HEK293 (cell line): ENCODE results near the gene SPTAN1.

Experiments
- CTCF ChIA-PET: fragments of 350-600 bp; formaldehyde crosslinking; extraction: SDS; loops from one replicate; lab custom pipeline; 2021; ENCODE audit warnings: antibody characterized with exemption; lab: Yijun Ruan, JAX
- POLR2A ChIA-PET: fragments of 300-600 bp; formaldehyde crosslinking; extraction: SDS; loops from one replicate; lab custom pipeline; 2020; ENCODE audit warnings: antibody characterized with exemption, inconsistent platforms; lab: Yijun Ruan, JAX
- H3K27ac ChIP-seq: fragments of 200-500 bp; sonication (Bioruptor generic); 2 replicates; pipeline ENCODE4 v1.5.1; 2014; ENCODE audit warnings: low read depth, low read length, control low read depth, inconsistent platforms; ENCODE audit errors: extremely low read depth
- H3K36me3 ChIP-seq, 2 experiments: fragments of 200-500 bp in 1 of 2; sonication (Bioruptor generic) in 1 of 2; 1 replicate in 1 of 2; 2 replicates in 1 of 2; pipeline ENCODE4 v1.5.1; 2014 to 2017; ENCODE audit warnings: inconsistent platforms in 2 of 2, low read length in 2 of 2; ENCODE audit not compliant: control insufficient read depth in 2 of 2, insufficient read depth in 1 of 2
- H3K4me1 ChIP-seq: fragments of 200-500 bp; sonication (Bioruptor generic); 2 replicates; pipeline ENCODE4 v1.5.1; 2014; ENCODE audit warnings: mild to moderate bottlenecking, low read length, inconsistent platforms; ENCODE audit not compliant: control insufficient read depth, insufficient read depth
- H3K4me3 ChIP-seq: 2 replicates; pipeline ENCODE4 v1.5.1; 2011; ENCODE audit warnings: low read depth, mild to moderate bottlenecking, control low read depth, low read length, moderate library complexity
- H3K9me3 ChIP-seq: fragments of 200-500 bp; sonication (Bioruptor generic); 2 replicates; pipeline ENCODE4 v1.5.1; 2014; ENCODE audit warnings: low read depth, low read length, inconsistent platforms; ENCODE audit not compliant: control insufficient read depth, insufficient read depth
- BCL11A ChIP-seq: fragments of 450-650 bp; formaldehyde crosslinking; IDR thresholded peaks from 2 replicates; pipeline ENCODE4 v1.5.1; 2016; ENCODE audit warnings: low read depth, missing biosample characterization, missing genetic modification characterization
- INSM2 ChIP-seq: fragments of 450-650 bp; formaldehyde crosslinking; IDR thresholded peaks from 2 replicates; pipeline ENCODE4 v1.5.1; 2016; ENCODE audit warnings: missing biosample characterization, missing genetic modification characterization
- KLF9 ChIP-seq: fragments of 450-650 bp; formaldehyde crosslinking; IDR thresholded peaks from 2 replicates; pipeline ENCODE4 v1.5.1; 2016; ENCODE audit warnings: missing biosample characterization, missing genetic modification characterization, low read depth
- PRDM10 ChIP-seq: fragments of 450-650 bp; formaldehyde crosslinking; IDR thresholded peaks from 2 replicates; pipeline ENCODE4 v1.5.1; 2016; ENCODE audit warnings: missing biosample characterization, missing genetic modification characterization
- SP7 ChIP-seq: fragments of 450-650 bp; formaldehyde crosslinking; IDR thresholded peaks from 2 replicates; pipeline ENCODE4 v1.5.1; 2016; ENCODE audit warnings: missing biosample characterization, missing genetic modification characterization
- TCF7L2 ChIP-seq: IDR thresholded peaks from 2 replicates; pipeline ENCODE4 v1.6.1; 2011; ENCODE audit warnings: low read depth, mild to moderate bottlenecking, inconsistent platforms, low read length, moderate library complexity, borderline replicate concordance
- ZEB2 ChIP-seq: fragments of 450-650 bp; formaldehyde crosslinking; IDR thresholded peaks from 2 replicates; pipeline ENCODE4 v1.5.1; 2016; ENCODE audit warnings: missing biosample characterization, missing genetic modification characterization
- ZIC2 ChIP-seq: fragments of 450-650 bp; formaldehyde crosslinking; IDR thresholded peaks from 2 replicates; pipeline ENCODE4 v1.5.1; 2016; ENCODE audit warnings: missing biosample characterization, missing genetic modification characterization
- ZNF114 ChIP-seq: fragments of 450-650 bp; formaldehyde crosslinking; IDR thresholded peaks from 2 replicates; pipeline ENCODE4 v1.5.0; 2017; ENCODE audit warnings: missing biosample characterization, missing genetic modification characterization
- ZNF138 ChIP-seq: fragments of 450-650 bp; formaldehyde crosslinking; IDR thresholded peaks from 2 replicates; pipeline ENCODE4 v1.5.1; 2016; ENCODE audit warnings: missing biosample characterization, missing genetic modification characterization, borderline replicate concordance
- ZNF157 ChIP-seq: fragments of 450-650 bp; formaldehyde crosslinking; IDR thresholded peaks from 2 replicates; pipeline ENCODE4 v1.5.1; 2016; ENCODE audit warnings: missing biosample characterization, missing genetic modification characterization
- ZNF2 ChIP-seq: fragments of 450-650 bp; formaldehyde crosslinking; IDR thresholded peaks from 2 replicates; pipeline ENCODE4 v1.5.1; 2016; ENCODE audit warnings: missing biosample characterization, missing genetic modification characterization
- ZNF26 ChIP-seq: fragments of 450-650 bp; formaldehyde crosslinking; IDR thresholded peaks from 2 replicates; pipeline ENCODE4 v1.5.1; 2016; ENCODE audit warnings: missing biosample characterization, missing genetic modification characterization
- ZNF324 ChIP-seq: fragments of 450-650 bp; formaldehyde crosslinking; IDR thresholded peaks from 2 replicates; pipeline ENCODE4 v1.5.1; 2016; ENCODE audit warnings: missing biosample characterization, missing genetic modification characterization
- ZNF354C ChIP-seq: fragments of 450-650 bp; formaldehyde crosslinking; IDR thresholded peaks from 2 replicates; pipeline ENCODE4 v1.5.1; 2016; ENCODE audit warnings: missing biosample characterization, missing genetic modification characterization, low read depth, borderline replicate concordance
- ZNF366 ChIP-seq: fragments of 450-650 bp; formaldehyde crosslinking; conservative IDR thresholded peaks from 2 replicates; pipeline ENCODE4 v1.5.1; 2016; ENCODE audit warnings: missing biosample characterization, missing genetic modification characterization
- ZNF37A ChIP-seq: fragments of 450-650 bp; IDR thresholded peaks from 2 replicates; pipeline ENCODE4 v1.5.1; 2018; ENCODE audit warnings: missing biosample characterization, missing genetic modification characterization
- ZNF398 ChIP-seq: fragments of 450-650 bp; formaldehyde crosslinking; IDR thresholded peaks from 2 replicates; pipeline ENCODE4 v1.5.1; 2017; ENCODE audit warnings: missing biosample characterization, missing genetic modification characterization
- ZNF514 ChIP-seq: fragments of 450-650 bp; formaldehyde crosslinking; IDR thresholded peaks from 2 replicates; pipeline ENCODE4 v1.5.1; 2016; ENCODE audit warnings: missing biosample characterization, missing genetic modification characterization
- ZNF571 ChIP-seq: fragments of 450-650 bp; formaldehyde crosslinking; IDR thresholded peaks from 2 replicates; pipeline ENCODE4 v1.5.0; 2017; ENCODE audit warnings: missing biosample characterization, missing genetic modification characterization
- ZNF580 ChIP-seq: fragments of 450-650 bp; formaldehyde crosslinking; IDR thresholded peaks from 2 replicates; pipeline ENCODE4 v1.5.1; 2016; ENCODE audit warnings: missing biosample characterization, missing genetic modification characterization
- ZNF610 ChIP-seq: fragments of 450-650 bp; formaldehyde crosslinking; IDR thresholded peaks from 2 replicates; pipeline ENCODE4 v1.5.1; 2016; ENCODE audit warnings: missing biosample characterization, missing genetic modification characterization, borderline replicate concordance
- ZNF645 ChIP-seq: fragments of 450-650 bp; formaldehyde crosslinking; IDR thresholded peaks from 2 replicates; pipeline ENCODE4; 2016; ENCODE audit warnings: missing biosample characterization, missing genetic modification characterization
- ZNF654 ChIP-seq: fragments of 450-650 bp; formaldehyde crosslinking; IDR thresholded peaks from 2 replicates; pipeline ENCODE4 v1.5.1; 2016; ENCODE audit warnings: low read depth, missing biosample characterization, missing genetic modification characterization
- ZNF791 ChIP-seq: fragments of 450-650 bp; formaldehyde crosslinking; IDR thresholded peaks from 2 replicates; pipeline ENCODE4 v1.5.1; 2016; ENCODE audit warnings: missing biosample characterization, missing genetic modification characterization

Gene SPTAN1

GRCh38 chr9:128552744-128553440 is 505 bp downstream of the SPTAN1 start (continued):
- TF ChIP-seq ZNF645 (tag by site-specific recombination): no peak
- TF ChIP-seq PRDM10: 0 out of 2 replicates have a peak, but pooled peaks have one; percentile 24
- TF ChIP-seq ZNF114 (tag by site-specific recombination): no peak
- TF ChIP-seq ZNF366 (tag by site-specific recombination): no peak
- TF ChIP-seq SP7 (tag by site-specific recombination): 0 out of 2 replicates have a peak, but pooled peaks have one; percentile 11
- TF ChIP-seq TCF7L2: no peak
- TF ChIP-seq ZNF791: no peak
- no peak for TF ChIP-seq ZNF610 (tag by site-specific recombination)
- TF ChIP-seq KLF9 (tag by site-specific recombination): peak; percentile 56
- TF ChIP-seq ZNF157: no peak
- TF ChIP-seq ZNF654 (tag by site-specific recombination): no peak
- TF ChIP-seq ZNF26 (tag by site-specific recombination): no peak
- TF ChIP-seq ZNF354C: no peak
- TF ChIP-seq BCL11A (tag by site-specific recombination): no peak
- TF ChIP-seq ZNF580 (tag by site-specific recombination): no peak
- no peak for TF ChIP-seq ZNF571 (tag by site-specific recombination)
- no peak for TF ChIP-seq ZNF2 (tag by site-specific recombination)
- TF ChIP-seq ZNF138 (tag by site-specific recombination): no peak
- no peak for TF ChIP-seq ZNF324
- TF ChIP-seq ZIC2 (tag by site-specific recombination): no peak
- TF ChIP-seq ZNF37A (tag by site-specific recombination): no peak
- TF ChIP-seq ZNF514 (tag by site-specific recombination): no peak

- Histone ChIP-seq H3K27ac (no peak overlapping the region), H3K4me1 (peaks cover 17% of the 10 kb centered on the region), H3K9me3 (no peaks in the 10 kb centered on the region), H3K4me3 (peak overlapping the region; percentile 65), H3K36me3 (no peaks in the 10 kb centered on the region)
- POLR2A ChIA-PET: interaction anchor here (0.8 to 3.0 kb wide), 6 partner anchors 12 to 53 kb away, joined by 3 to 20 read pairs (median 8); partner anchors contain the start of gene GLE1
- CTCF ChIA-PET: interaction anchor here (2.5 kb wide), 1 partner anchor 115 kb away, joined by 12 read pairs; no protein-coding TSS in a partner anchor
- no peak for TF ChIP-seq INSM2 (tag by site-specific recombination)
- TF ChIP-seq ZEB2: no peak
- no peak for TF ChIP-seq ZNF398 (tag by site-specific recombination)
These were observed 1.3 kb downstream of the SPTAN1 start for GRCh38 chr9:128553728-128554127.
